Urothelium cell line (cell line): ENCODE results near the gene PDE3B.
"Not testable (repeated sequence)": the region's sequence is repeated elsewhere in the genome, so short reads cannot be mapped to it uniquely, and the experiment has no call there.

Experiments used
- DNase-seq: peaks from one replicate; pipeline ENCODE4 v3.0.0; 2011; ENCODE audit warnings: low spot score, mixed read lengths
- FAIRE-seq: peaks from 2 replicates; lab custom pipeline; 2011; peaks lifted over from hg19 to GRCh38; lab: Jason Lieb, UNC

The PDE3B gene

DNA sequence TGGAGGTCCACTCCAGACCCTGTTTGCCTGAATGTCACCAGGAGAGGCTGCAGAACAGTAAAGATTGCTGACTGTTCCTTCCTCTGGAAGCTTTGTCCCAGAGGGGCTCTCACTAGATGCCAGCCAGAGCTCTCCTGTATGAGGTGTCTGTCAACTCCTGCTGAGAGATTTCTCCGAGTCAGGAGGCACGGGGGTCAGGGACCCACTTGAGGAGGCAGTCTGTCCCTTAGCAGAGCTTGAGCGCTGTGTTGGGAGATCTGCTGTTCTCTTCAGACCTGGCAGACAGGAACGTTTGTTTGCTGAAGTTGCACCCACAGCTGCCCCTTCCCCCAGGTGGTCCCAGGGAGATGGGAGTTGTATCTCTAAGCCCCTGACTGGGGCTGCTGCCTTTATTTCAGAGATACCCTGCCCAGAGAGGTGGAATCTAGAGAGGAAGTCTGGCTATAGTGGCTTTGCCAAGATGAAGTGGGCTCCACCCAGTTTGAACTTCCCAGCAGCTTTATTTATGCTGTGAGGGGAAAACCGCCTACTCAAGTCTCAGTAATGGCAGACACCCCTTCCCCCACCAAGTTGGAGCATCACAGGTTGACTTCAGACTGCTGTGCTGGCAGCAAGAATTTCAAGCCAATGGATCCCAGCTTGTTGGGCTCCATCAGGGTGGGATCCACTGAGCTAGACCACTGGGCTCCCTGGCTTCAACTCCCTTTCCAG is 99.4 kb downstream of the PDE3B start:
- FAIRE-seq = no peak
- no peak for DNase-seq

DNA sequence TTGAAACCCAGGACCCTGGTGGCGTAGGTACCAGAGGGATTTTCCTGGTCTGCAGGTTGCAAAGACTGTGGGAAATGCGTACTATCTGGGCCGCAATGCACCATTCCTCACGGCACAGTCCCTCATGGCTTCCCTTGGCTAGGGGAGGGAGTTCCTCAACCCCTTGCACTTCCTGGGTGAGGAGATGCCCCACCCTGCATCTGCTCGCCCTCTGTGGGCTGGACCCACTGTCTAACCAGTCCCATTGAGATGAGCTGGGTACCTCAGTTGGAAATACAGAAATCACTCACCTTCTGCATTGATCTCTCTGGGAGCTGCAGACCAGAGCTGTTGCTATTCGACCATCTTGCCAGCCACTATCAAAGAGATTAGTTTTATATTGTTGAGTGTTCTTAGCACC is 100.1 kb downstream of the PDE3B start:
- not testable (repeated sequence) for FAIRE-seq, DNase-seq

DNA sequence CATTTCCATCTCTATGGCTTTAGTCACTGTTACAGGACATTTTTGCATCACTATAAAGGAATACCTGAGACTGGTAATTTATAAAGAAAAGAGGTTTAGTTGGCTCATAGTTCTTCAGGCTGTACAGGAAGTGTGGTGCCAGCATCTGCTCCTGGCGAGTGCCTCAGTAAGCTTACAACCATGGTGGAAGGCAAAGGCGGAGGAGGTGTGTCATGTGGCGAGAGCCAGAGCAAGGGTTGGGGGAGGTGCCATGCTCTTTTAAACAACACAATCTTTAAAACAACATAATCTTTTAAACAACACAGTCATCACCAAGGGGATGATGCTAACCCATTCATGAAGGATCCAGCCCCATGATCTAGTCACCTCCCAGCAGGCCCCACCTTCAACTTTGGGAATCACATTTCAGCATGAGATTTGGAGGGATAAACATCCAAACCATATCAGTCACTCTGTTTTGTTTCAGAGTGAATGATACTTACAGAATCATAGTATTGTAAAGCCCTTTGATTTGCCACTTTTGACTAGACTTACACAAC is 103.3 kb downstream of the PDE3B start:
- FAIRE-seq (no peak), DNase-seq (no peak)

DNA sequence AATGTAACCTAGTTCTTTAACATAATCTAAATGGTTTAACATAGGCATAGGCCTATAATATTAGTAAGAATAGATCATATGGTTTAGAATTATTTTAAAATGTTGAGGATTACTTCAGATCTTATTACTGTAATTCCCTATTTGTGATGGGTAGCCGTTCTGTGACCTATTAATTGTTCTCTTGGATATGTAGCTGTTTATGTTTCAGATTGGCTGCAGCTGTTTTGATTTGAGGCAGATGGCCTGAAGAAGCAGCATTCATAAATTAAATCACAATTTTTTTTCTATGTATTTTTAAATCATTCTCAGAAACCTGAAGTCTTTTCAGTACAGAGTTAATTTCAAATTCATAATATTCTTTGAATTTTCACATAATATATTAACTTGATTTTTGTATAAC is 104.5 kb downstream of the PDE3B start:
- FAIRE-seq (no peak), DNase-seq (no peak)

DNA sequence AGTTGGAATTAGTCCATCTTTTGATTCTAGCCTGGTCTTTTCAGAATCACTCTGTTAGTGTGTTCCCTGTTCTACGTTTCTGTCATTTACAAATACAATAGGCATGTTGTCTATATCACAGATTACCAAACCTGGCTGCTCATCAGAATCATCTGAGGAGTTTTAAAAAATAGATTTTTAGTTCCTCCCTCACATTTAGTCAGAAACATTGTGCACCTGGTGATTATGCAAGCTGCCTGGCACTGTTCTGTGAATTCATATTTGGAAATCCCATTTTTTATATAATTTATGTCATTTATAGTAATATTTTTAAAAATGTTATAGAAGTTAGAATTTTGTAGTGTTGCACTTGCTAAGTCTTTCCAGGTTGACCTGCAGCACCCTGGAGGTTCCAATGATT is 107.3 kb downstream of the PDE3B start:
- no peak for DNase-seq
- FAIRE-seq = no peak

DNA sequence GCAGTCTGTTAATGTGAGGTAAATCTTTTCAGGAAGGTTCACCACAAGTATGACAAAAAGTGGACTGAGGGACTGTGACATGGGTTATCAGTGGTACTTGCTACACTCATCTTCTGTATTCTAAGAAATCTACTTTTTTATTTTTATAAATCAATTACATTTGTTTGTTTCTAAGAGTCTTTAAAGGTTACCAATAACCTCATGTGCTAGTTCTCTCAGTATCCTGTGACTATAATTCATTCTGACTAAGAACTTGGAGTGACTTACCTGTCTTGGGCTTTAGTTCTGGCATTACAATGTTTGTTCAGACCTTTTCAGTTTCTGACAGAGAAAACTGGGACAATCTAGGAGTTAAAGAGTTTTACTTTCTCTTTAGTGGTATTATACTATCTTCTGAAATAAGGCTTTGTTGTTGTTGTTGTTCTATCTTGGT is 108.4 kb downstream of the PDE3B start:
- FAIRE-seq = no peak

DNA sequence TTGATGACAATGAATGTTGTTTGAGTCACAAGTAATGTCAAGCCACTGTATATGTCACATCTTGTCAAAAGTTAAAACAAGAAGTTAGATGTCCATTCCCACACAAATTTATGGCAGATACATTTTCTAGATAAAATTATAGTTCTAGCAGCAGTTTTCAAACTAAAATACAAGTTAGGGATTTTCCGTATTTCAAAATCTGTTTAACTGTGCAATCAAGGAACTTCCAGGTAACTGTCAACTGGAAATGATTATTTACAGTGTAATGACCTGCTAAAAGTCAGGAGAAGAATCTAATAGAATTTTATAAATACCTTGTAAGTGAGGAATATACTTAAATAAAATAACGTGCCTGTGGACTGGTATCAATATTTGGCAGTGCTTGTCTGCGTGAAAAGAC is 111.5 kb downstream of the PDE3B start:
- FAIRE-seq (no peak), DNase-seq (no peak)

More for the DNA sequence above, 108.4 kb downstream of the PDE3B start:
- no peak for DNase-seq

DNA sequence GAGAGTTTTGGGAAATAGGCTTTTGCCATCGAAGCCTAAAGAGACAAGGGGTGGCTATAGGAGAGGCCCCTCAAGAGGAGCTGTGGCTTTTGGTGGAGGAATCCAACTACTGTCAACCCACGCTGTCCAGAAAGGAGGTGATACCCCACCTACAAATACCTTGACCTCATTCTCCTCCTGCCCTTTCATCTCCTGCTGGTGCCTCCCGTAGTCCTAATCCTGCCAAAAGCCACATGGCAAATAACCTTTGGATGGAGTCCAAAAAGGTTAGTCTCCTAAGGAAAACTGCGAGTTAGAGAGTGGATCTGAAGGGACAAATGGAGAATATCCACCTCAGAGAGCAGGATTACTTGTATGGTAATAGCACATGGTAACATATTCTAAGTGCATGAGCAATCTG is 112.7 kb downstream of the PDE3B start:
- DNase-seq (no peak), FAIRE-seq (no peak)

DNA sequence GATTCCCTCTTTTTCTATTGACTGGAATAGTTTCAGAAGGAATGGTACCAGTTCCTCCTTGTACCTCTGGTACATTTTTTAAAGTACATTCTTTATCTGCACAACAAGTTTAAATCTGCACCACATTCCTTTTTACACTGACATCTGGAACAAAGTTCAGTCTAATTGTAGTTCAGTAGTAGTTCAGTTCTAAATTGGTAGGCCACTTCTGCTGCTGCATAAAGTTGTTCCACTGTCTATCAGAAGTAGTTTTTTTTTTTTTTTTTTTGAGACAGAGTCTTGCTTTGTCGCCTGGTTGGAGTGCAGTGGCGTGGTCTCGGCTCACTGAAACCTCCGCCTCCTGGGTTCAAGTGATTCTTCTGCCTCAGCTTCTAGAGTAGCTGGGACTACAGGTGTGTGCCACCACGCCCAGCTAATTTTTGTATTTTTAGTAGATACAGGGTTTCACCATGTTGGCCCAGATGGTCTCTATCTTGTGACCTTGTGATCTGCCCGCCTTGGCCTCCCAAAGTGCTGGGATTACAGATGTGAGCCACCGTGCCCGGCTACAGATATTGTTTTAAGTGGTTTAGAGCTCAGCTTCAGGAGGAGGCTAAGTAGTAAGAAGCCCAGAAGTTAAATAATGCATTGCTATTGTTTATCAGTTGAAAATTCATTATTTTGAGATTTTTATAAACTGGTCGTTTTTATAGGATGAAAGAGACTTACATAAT is 115.9 kb downstream of the PDE3B start:
- FAIRE-seq, DNase-seq: not testable (repeated sequence)

DNA sequence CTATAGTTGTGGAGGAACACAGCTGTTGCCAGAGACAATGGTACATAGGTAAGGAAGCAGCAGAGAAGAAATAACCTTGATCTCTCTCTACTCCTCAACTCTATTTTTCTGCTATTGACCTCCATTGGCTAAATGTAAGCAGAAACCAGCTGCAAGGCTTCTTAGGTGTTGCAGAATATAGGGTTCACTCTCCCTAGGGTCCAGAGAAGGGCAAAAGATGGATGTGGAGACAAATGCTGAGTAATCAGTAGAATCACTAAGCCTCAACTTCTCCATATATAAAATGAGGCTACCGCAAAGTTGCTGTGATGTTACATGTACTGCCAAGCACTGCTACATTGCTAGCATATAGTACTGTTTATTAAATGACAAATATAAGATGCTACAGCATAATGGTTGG is 120.6 kb downstream of the PDE3B start:
- no peak for FAIRE-seq
- DNase-seq = no peak

DNA sequence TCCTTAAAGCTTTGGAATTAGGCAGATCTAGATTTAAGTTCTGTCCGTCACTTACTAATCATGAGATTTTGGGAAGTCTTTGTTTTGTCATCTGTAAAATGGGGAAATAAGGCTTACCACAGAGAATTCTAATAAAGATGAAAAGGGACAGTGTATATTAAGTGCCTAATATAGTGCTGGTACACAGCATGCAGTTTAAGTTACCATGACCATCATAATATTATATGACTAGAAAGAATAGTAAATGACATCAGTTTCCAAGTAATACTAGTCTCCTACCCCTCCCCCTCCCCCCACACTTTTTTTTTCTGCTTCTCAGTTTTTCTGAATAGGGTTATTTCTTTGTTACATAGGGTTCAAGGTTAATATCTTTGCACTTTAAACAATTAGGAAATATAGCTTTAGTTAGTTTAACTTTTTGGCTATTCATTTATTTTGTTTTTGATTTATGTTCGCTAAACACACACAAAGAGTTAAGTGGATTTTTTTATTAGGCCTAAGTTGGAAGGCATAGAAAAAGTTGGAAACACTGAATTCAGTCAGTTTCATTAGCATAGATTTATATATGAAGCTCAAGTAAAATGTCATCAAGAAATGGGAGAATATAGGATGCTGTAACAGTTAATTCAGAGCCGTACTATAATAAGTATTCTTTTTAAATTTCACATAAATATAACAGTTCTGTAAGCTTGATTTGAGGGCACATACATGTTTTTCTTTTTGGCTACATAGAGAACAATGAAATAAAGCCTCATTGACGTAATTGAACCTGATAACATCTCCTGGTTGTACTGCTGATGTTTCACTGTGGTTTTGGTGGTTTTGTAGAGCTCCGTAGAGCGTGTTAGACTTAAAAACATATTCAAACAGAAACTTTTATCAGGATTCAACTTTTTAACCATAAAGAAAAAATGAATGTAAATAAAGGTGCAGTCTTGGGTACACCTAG is 121.2 kb downstream of the PDE3B start:
- no peak for FAIRE-seq
- DNase-seq = peak; percentile 14

DNA sequence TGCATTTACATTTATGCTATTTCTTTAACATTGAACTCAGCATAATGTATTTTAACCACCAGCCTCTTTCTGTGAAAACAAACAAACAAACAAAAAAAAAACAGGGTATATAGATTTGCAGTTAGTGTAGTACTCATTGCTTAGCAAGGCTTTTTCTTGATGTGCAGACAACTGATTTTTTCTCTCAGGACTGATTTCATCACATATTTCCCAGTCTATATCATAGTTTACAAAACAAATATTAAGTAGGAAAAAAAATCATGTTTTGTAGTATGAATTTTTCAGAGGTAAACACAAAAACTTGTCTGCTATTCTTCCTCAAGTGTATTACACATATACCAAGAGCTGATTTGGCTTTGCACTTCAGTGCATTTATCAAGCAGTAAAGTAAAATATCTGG is 123.0 kb downstream of the PDE3B start:
- DNase-seq (no peak), FAIRE-seq (no peak)

DNA sequence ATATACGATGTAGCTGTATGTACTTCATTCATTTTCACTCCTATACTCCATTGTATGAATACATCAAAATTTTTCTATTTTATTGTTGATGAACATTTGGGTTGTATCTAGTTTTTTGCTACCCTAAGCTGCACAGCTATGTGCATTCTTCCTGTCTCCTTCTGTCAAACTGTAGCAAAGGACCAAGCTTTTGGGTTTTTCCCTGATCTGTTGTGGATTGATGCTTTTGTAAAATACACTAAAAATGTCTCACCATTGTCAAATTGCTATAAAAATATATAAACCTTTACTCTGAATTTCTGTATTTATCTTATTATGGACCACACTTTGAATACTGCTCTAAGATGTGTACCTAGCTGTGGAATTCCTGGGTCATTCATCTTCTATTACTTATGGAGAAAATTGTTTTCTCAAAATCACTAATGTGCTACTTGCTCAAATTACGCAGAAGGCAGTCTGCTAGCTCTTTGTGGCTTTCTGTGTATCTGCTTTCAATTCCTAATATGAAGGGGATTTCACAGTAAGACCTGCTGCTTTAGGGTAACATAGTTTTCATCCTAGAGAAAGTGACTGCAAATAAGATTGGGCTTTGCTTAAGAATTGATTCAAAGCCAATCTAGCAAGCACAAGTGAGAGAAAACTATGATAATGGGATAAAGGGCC is 125.1 kb downstream of the PDE3B start:
- DNase-seq (no peak), FAIRE-seq (no peak)

DNA sequence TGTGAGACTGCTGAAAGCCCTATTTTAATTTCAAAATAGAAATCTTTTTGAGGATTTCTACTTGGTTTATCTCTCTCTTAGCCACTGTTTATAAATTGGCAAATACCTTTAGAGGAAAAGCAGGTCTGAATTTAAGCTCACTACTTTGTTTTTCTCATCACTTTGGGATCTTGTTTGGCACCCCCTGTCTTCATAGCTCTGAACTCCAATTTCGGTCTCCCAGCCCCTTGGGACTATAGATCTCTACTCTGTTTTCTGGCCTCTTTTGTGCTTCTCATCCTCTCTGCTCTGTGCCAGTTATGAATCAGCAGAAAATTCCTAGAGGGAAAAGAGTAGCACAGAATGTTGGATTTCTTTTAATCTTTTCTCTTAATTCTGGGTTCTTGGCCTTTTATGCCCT is 130.2 kb downstream of the PDE3B start:
- FAIRE-seq (no peak), DNase-seq (no peak)

DNA sequence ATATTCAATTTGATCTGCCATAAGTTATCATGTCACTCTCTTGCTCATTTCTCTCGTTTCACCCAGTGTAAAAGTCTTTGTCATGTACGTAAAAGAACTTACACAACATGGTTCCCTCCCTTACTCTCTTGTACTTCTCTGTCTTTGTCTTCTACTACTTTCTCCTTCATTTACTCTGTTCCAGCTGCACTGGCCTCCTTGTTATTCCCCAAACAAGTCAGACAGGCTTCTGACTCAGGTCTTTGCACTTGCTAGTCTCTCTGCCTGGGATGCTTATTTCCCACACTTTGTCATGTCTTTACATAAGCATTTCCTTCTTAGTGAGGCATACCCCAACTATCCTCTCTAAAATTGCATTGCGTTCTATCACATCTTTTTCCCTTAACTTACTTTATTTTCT is 131.1 kb downstream of the PDE3B start:
- DNase-seq (no peak), FAIRE-seq (no peak)

DNA sequence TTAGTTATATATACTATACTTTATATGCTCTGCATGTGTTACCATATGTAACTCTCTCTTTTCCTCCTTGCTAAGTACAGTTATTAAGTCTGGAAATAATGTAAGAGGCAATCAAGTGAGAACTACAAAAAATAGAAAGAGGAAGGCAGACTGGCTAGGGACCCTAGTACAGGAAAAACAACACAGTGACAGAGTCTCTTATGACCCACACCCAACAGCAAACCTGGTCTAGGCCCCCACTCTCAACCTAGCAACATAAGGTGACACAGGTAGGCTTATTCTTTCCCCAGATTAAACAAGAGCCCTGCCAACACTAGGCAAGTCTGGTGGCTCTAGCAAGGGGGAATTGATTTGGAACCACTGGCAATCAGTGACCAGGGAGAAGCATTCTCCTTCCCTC is 132.3 kb downstream of the PDE3B start:
- FAIRE-seq = no peak
- DNase-seq = no peak

DNA sequence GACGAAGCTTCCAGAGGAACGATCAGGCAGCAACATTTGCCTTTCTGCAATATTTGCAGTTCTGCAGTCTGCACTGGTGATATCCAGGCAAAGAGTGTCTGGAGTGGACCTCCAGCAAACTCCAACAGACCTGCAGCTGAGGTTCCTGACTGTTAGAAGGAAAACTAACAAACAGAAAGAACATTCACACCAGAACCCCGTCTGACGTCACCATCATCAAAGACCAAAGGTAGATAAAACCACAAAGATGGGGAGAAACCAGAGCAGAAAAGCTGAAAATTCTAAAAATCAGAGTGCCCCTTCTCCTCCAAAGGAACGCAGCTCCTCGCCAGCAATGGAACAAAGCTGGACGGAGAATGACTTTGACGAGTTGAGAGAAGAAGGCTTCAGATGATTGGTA is 134.9 kb downstream of the PDE3B start:
- FAIRE-seq, DNase-seq: not testable (repeated sequence)

DNA sequence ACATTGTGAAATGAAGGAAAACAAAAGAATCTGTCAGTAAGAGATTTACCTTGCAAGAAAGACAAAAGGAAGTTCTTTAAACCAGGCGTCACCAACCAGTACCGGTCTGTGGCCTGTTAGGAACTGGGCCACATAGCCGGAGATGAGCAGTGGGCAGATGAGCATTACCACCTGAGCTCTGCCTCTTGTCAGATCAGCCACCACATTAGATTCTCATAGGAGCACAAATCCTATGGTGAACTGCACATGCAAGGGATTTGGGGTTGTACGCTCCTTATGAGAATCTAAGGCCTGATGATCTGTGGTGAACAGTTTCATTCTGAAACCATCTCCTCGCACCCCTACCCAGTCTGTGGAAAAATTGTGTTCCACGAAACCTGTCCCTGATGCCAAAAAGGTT is 140.2 kb downstream of the PDE3B start:
- DNase-seq (no peak), FAIRE-seq (no peak)

DNA sequence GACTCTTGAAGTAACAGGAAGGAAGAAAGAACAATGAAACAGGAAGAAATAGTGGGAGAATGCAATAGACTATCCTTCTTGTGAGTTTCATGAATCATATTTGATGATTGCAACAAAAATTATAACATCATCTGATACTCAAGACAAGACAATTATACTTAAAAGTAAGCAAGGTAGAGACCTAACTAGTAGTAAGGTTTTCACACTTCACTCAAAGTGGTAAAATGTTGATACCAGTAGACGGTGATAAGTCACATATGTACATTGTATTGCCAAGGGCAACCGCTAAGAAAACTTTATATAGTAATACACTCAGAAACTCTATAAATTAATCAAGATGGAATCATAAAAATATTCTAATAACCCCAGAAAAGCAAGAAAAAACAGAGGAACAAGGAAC is 140.6 kb downstream of the PDE3B start:
- no peak for FAIRE-seq
- no peak for DNase-seq

DNA sequence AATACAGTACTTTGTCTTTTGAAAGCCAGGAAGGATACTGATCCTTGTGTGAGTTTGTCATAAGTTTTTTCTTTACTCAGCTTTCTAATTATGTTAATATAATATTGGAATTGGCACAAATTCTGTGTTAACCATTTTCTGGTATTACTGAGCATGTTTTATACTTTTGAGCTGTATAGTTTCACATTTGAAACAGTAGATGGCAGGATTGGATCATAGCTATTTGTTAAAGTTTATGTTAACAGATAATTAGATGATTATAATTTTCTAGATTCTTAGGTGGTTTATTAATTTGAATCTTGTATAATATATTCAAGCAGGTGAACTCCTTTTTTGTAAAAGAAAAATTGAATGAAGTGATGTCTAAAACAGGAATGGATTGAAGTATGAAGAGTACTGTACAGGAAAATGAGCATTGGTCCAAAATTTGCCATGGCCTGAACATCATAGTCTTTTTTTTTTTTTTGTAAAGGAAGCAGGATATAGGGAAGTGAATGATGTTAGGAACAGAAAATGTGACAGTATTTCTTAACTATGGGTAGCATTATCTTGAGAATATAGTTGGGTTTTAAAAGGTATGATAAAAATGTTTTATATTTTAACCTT is 146.4 kb downstream of the PDE3B start:
- no peak for FAIRE-seq
- no peak for DNase-seq
